ENCODE data around the gene NRP1.

NRP1 gene

GRCh38 chr10:33330543-33331378 lies 3.7 kb downstream of the NRP1 start:
- TF ChIP-seq RAD21 (IDR thresholded peaks at IDR 0.05; ENCODE audit: low read depth) (peak; percentile 83), CEBPB (IDR thresholded peaks at IDR 0.05) (no peak), MAX (IDR thresholded peaks at IDR 0.05) (no peak), ZBTB7A (IDR thresholded peaks at IDR 0.05; ENCODE audit: low read depth) (no peak), TCF12 (IDR thresholded peaks at IDR 0.05; ENCODE audit: low read depth) (no peak), REST (IDR thresholded peaks at IDR 0.05; ENCODE audit: low read depth) (no peak), EP300 (IDR thresholded peaks at IDR 0.05; ENCODE audit: borderline replicate concordance) (no peak), CREB1 (IDR thresholded peaks at IDR 0.05; ENCODE audit: low read depth) (no peak)

GRCh38 chr10:33329178-33329577 lies 5.3 kb downstream of the NRP1 start:
- TF ChIP-seq FOXM1 (IDR thresholded peaks at IDR 0.05; ENCODE audit: borderline replicate concordance, low read depth) (no peak), RAD21 (IDR thresholded peaks at IDR 0.05; ENCODE audit: low read depth) (no peak), REST (IDR thresholded peaks at IDR 0.05; ENCODE audit: low read depth) (no peak), CEBPB (IDR thresholded peaks at IDR 0.05) (no peak), TCF12 (IDR thresholded peaks at IDR 0.05; ENCODE audit: low read depth) (no peak), MAX (IDR thresholded peaks at IDR 0.05) (no peak), TEAD4 (IDR thresholded peaks at IDR 0.05) (no peak), ZBTB7A (IDR thresholded peaks at IDR 0.05; ENCODE audit: low read depth) (no peak), YY1 (IDR thresholded peaks at IDR 0.05; ENCODE audit: low read depth) (no peak), EGR1 (IDR thresholded peaks at IDR 0.05) (no peak), USF1 (IDR thresholded peaks at IDR 0.05) (no peak), CREB1 (IDR thresholded peaks at IDR 0.05; ENCODE audit: low read depth) (no peak)

- TF ChIP-seq CEBPB (IDR thresholded peaks at IDR 0.05): no peak
- no peak for TF ChIP-seq USF1 (IDR thresholded peaks at IDR 0.05)
- TF ChIP-seq EGR1 (IDR thresholded peaks at IDR 0.05): no peak
- no peak for TF ChIP-seq CREB1 (IDR thresholded peaks at IDR 0.05; ENCODE audit: low read depth)
- TF ChIP-seq RAD21 (IDR thresholded peaks at IDR 0.05; ENCODE audit: low read depth): no peak
Observed at GRCh38 chr10:33328253-33328652, 6.2 kb downstream of the NRP1 start.

GRCh38 chr10:33327751-33328150 lies 6.7 kb downstream of the NRP1 start:
- TF ChIP-seq ZBTB7A (IDR thresholded peaks at IDR 0.05; ENCODE audit: low read depth) (no peak), RAD21 (IDR thresholded peaks at IDR 0.05; ENCODE audit: low read depth) (peak; percentile 15; the same call in 1 of the 2 replicates)

GRCh38 chr10:33326933-33327332 lies 7.5 kb downstream of the NRP1 start:
- TF ChIP-seq CREB1 (IDR thresholded peaks at IDR 0.05; ENCODE audit: low read depth) (no peak), ZBTB7A (IDR thresholded peaks at IDR 0.05; ENCODE audit: low read depth) (no peak), TEAD4 (IDR thresholded peaks at IDR 0.05) (no peak), RAD21 (IDR thresholded peaks at IDR 0.05; ENCODE audit: low read depth) (no peak), EP300 (IDR thresholded peaks at IDR 0.05; ENCODE audit: borderline replicate concordance) (no peak), EGR1 (IDR thresholded peaks at IDR 0.05) (no peak), MAX (IDR thresholded peaks at IDR 0.05) (no peak), TCF12 (IDR thresholded peaks at IDR 0.05; ENCODE audit: low read depth) (no peak), REST (IDR thresholded peaks at IDR 0.05; ENCODE audit: low read depth) (no peak), TAF1 (IDR thresholded peaks at IDR 0.05; ENCODE audit: low read depth) (no peak), CEBPB (IDR thresholded peaks at IDR 0.05) (no peak), NFIC (IDR thresholded peaks at IDR 0.05) (no peak), YY1 (IDR thresholded peaks at IDR 0.05; ENCODE audit: low read depth) (no peak)
